Epidermal melanocyte (primary cell): ENCODE data around the gene ITSN1.
"Not testable (repeated sequence)": the region's sequence is repeated elsewhere in the genome, so short reads cannot be mapped to it uniquely, and the experiment has no call there.

Source experiments
- DNase-seq: peaks from one replicate; pipeline ENCODE4 v3.0.0; 2011; ENCODE audit warnings: low spot score; ENCODE audit not compliant: insufficient read length

ITSN1 gene

DNA sequence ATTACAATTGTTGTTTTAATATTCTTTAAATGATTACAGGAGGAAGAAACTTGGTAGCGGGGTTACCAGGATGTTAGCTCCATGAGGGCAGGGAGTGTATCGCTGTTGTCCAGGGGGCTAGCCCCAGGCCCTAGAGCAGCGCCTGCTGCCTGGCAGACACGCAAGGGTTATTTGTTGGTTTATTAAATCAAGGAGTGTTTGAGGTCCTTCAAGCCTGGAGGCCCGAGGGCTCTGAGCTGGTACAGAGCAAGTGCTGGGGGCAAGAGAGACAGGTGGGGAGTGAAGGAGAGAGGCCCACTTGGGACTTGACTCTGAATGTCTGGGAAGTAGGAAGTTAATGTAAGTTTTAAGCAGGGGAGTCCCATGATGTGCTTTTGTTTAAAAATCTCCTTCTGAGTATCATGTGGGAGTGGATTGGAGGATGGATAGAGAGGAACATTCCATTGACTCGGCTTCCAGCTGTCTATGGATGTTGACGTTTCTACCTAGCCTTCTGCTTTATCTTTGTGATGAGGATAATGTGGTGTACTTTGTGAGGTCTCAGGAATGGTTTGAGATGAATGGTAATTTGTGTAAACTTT is 8.7 kb downstream of the ITSN1 start:
- no peak for DNase-seq

DNA sequence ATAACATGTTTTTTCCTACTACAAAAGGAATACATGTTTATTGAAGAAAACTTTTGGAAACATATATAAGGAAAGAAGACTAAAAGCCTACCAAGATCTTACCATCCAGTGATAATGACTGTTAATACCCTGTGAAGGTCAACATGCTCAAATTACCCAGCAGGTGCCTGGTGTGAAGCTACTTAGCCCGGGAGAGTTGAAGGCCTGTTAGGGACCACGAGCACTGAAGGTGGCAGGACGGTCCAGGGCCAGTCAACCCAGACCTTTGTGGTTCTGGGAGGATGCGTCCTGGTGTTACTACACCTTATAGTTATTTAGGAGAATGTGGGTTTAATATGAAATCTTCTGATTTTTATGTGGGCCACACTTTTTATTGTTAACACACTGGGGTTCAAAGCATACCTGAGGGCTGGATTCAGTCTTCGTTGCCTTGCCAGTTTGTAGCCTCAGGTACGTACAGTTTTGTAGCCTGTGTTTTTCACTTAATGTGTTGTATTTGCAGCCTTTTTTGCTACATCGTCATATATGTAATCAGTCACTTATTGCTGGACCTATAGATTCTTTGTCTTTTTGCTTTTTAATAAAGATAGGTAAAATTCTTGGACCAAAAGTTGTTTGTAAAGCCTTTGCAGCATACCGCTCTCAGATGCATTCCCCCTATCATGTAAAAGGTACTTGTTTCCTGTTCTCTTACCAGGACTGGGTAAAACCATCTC is 9.8 kb downstream of the ITSN1 start:
- no peak for DNase-seq

DNA sequence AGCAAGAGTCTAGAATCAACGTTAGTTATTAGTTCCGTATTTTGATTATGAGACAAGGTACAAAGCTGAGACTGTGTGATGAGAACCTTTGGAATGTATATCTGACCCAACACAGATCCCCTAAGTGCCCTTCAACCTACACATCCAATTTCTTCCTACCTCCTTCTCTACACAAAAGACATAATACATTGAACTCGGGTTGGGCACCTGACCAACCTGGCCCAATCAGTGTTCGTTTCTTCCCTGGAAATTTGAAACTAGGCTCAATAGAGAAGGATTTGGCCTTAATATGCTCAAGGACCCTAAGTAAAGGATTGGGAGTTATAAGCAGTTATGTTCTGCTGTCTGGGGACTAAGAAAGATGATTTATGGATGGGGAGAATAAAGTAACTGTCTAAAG is 12.1 kb downstream of the ITSN1 start:
- no peak for DNase-seq

DNA sequence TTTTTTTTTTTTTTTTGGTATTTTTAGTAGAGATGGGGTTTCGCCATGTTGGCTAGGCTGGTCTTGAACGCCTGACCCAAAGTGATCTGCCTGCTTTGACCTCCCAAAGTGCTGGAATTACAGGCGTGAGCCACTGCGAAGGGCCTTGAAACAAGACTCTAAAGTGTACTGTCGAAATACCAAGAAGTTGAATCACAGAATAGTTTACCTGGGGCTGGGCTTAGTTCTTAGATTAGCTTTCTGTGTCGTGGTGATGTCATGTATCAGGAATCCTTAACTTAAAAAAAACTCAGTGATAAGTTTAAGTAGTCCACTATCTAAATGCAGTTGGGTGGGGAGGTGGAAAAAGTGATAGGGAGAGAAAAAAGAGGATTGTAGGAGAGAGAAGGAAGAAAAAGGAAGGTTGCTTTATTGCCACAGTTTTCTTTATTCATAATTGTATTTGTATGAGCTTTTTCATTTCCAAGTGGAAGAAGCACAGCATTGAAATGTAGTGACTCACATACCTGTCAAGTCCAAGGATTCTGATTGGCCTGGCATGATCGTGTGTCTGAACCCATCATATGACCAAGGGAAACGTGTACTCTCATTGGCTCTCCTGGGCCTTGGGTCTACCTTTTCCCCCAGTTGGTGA is 13.4 kb downstream of the ITSN1 start:
- no peak for DNase-seq

DNA sequence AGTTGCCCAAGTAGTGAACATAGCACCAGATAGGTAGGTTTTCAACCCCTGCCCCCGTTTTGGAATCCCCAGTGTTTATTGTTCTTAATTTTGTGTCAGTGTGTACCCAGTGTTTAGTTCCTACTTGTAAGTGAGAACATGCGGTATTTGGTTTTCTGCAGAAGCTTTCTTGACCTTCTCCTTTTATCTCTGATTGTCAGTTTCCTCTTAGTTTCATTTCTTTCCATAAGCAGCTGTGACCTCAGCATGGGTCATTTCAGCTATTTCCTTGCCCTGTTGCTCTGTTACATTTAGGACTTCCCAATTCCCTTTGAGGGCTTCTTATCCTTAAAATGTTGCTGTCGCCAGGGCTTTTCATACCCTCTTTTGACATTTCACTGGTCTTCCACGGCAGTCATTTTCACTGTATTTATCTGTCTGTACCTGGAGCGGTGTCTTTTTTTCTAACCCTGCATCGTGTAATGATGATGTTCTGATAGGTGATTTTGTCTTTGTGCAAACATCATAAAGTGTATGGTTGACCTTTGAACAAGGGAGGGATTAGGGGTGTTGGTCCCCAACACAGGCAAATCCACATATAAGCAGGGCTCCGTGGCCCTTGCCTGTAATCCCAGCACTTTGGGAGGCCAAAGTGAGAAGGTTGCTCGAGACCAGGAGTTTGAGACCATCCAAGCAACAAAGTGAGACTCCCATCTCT is 15.0 kb downstream of the ITSN1 start:
- no peak for DNase-seq

DNA sequence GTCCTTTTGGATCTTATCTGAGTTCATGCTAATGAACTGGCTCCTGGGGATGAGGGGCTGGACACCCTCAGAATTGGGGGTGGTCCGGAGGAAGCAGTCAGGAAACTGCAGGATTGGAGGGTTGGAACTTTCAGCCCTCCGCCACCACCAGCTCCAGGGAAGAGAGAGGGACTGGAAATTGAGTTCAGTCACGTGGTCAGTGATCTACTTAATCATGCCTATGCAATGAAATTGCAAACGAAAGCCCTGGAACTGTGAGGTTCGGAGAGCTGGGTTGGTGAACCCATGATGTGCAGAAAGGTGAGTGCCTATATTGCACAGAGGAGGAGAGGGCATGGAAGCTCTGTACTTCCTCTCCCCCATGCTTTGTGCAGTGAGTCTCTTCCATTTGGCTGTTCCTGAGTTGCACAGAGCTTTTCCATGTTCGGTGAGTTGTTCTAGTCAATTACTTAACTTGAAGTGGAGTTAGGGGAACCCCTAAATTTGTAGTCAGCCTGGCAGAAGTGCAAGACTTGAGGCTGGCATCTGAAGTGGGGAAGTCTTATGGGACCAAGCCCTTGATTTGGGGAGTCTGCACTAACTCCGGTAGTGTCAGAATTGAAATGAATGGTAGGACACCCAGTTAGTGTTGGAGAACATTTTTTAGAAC is 16.7 kb downstream of the ITSN1 start:
- no peak for DNase-seq

DNA sequence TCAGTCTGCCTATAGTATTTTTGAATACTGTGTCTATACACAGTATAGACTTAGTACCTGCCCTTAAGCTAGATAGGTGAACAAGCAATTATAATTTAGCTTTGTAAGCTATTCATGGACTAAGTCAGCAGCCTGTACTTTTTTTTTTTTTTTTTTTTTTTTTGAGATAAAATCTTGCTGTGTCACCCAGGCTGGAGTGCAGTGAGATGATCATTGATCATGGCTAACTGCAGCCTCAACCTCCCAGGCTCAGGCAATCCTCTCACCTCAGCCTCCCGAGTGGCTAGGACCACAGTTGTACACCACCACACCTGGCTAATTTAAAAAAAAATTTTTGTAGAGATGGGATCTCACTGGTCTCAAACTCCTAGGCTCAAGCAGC is 17.3 kb downstream of the ITSN1 start:
- no peak for DNase-seq

DNA sequence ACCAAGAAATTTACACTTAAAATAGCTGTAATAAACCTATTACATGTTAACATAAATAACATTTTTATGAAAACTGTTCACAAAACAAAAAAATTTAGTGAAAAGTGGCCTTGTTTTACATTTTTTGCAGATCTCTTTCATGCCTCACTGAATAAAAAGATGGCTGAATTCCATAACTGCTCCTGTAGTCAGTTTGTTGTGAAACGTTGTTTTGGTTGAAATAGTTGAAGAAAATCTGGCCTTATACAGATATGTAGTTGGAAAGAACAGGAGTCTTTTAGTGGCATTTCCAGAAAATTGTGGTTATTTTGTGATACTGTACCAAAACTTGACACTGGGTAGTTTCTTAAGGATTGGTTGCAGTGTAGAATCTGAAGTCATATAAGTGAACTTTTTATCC is 18.1 kb downstream of the ITSN1 start:
- no peak for DNase-seq

DNA sequence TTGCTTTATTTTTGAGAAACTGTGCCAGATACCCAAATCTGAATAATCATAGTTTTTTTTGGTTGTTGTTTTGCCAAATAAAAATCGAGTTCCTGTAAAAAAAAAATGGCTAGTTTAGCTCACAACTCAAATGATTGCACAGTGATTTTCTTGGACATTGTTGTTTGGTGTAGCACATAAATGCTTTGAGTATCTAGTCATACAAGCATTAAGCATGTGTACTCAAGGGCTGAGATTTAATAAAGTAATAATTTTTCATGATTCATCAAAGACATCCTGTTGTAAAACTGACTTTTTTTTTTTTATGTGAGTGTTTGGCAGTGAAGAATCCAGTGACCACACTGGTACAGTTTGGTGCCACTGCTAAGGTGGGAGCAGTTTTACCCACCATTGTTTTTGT is 18.8 kb downstream of the ITSN1 start:
- DNase-seq = no peak

DNA sequence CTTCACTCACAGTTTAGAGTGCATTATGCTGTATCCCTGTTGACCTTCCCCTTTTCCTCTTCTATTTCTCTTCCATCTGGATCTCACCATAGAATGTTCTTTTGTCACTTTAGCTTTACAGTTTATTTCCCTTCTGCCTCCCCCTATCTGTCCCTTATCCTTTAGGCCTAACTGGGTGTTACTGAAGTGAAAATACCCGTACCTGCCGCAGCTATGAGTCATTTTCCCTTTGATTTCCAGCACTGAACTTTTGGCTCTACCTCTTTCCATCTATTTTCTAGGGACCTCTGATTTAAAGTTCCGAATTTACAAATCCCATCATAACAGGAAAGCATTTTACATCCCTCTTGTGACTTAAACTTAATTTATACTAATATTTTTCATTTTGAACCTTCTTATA is 19.7 kb downstream of the ITSN1 start:
- DNase-seq = no peak

DNA sequence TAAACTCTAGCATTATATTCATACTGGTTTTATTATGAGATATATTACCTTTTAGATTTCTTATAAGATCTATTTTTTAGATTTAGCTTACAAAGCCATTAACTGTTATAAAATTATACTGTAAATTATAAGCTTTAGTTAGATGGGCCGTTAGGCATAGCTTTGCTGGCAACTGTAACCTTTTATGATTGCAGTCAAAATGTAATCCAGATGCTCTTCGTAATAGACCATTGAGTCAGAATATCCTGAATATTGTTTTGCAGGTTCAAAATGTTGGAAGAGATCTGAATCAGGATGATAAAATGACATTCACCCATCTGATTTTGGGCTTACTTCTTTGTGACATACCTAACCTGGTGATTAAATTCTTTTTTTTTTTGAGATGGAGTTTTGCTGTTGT is 20.9 kb downstream of the ITSN1 start:
- DNase-seq = no peak

DNA sequence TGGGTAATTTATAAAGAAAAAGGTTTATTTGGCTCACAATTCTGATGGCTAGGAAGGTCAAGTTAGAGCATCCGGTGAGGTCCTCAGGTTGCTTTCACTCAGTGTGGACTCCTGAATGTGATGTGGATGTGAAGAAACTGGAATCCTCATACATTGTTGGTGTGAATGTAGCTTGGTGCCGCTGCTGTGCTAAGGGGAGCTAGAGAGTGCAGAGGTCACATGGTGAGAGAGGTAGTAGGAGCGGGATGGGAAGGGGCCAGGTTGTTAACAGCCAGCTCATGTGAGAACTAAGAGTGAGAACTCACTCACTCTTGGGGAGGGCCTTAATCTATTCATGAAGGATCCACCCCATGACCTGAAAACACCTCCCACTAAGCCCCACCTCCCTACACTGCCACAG is 21.8 kb downstream of the ITSN1 start:
- no peak for DNase-seq

DNA sequence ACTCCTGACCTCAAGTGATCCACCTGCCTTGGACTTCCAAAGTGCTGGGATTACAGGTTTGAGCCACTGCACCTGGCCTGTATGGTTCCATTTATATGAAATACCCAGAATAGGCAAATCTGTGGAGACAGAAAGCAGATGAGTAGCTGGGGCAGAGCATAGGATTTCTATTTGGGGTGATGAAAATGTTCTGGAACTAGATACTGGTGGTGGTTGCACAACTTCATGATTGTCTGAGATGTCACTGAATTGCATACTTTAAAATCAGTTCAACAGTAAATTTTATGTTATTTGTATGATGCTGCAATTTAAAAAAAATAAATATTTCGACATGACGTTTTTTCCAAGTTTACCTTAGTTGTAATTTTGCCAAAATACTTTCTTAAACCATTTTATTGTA is 23.9 kb downstream of the ITSN1 start:
- no peak for DNase-seq

DNA sequence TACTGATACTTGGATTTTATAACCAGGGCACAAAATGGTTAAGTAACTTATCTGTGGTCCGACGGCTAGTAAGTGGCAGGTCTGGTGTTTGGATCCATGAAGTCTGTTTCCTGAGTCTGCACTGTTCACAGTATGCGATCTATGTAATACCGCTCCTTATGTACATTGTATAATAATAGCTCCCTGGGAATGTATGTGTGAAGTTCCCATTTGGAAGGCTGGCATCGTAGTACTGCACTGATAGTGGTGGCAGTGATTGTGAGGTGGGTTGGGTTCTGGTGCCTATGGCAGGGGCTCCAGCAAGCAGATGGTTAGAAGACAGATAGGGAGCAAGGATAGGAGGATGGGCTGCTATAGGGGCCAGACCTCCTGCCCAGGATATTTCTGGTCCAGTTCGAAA is 25.3 kb downstream of the ITSN1 start:
- no peak for DNase-seq

DNA sequence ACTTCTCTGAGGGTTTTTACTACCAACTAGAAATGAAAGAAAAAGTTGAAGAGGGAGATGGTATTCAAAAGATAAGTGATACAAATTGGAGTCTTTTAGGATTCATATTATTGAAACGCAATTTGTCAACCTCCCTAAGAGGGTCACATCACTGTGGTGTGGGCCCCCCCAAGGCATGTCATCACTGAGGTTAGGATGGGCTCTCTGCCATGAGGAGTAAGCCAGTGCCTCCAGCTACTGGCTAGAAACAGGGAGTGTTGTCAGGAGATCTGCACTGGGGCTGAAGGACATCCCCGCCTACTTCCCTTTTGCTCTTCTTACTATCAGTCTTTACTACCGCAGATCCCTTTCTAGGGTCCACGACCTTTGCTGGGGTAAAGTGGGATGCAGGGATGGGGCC is 25.9 kb downstream of the ITSN1 start:
- peak; percentile 42 for DNase-seq

DNA sequence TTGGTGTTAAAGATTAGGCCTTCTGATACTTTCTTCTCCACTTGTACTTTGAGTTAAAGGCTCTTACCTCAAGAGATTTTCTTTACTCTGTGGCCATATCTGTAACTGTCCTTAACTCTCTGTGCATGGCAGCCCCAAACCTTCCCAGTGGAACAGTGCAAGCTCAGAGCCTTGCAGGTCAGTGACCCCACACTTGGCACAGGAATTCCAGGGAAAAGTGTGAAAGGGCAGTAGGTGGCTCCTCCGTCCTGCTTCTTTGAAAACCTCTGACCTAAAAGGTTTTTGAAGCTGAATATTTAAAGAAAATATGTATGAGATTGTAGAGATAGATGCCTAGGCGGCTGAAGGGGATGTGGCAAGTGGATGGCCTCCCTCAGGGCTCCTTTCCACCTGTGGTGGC is 26.3 kb downstream of the ITSN1 start:
- no peak for DNase-seq

DNA sequence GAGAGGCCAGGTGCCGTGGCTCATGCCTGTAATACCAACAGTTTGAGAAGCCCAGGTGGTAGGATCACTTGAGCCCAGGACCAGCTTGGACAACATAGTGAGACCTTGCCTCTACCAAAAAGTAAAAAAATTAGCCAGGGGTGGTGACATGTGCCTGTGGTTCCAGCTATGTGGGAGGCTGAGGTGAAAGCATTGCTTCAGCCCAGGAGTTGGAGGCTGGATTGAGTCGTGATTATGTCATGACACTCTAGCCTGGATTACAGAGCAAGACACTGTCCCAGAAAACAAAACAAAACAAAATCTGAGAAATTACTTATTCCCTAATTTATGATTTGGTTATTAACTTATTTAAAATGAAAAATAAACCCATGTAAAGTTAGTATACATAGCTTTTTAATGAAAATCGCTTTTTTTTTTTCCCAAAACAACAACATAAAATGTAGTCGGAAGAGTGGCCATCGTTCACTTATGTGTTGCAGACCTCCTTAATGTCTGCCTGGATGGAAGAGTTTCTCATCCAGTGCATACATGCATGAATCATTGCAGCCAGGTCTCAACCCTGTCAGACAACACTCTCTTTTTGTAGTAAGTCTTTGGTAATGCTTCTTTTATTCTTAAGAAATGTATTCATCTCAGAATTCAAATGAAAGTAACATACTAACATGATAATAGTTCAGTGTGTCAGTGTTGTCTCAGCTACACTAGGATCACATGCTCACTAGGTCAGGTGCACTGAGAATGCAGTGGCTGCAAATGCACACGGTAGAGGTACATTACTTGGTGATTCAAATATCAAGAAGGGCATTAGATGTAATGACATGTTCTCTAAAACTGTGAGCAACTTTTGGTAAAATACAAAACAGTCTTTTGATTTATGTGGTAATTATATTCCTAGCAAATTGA is 28.0 kb downstream of the ITSN1 start:
- no peak for DNase-seq

DNA sequence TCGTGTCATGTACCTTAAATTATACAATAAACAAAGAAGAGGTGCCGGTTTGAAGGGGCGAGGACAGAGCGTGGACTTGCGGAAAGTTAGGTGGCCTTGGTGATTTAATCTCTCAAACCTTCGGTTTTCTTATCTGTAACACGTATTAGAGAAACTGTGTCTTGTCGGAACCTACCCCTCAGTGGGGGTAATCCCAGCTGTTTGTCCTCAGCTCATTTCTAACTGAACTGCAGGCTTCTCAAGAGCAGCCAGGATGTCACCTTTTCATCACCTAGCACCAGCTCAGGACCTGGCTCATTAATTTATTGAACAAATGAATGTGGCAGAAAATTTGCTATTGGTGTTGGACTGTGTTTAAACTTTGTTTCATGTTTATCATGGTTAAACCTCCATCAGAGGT is 31.2 kb downstream of the ITSN1 start:
- no peak for DNase-seq

DNA sequence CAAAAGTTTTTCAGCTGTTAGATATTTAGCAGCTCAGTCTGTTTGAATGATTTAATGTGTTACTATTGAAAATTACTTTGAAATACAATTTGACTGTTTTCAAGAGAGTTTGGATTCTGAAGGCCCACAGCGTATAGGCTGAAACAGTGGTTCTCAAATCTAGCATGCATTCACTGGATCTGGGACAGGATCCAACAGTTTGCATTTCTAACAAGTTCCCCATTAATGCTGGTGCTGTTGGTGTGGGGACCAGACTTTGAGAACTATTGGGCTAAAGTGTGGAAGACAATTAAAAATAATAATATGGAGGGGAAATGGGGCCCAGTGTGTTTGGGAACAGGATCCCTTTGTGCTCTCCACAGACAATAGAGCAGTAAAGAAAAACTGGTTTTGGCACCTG is 31.9 kb downstream of the ITSN1 start:
- no peak for DNase-seq

DNA sequence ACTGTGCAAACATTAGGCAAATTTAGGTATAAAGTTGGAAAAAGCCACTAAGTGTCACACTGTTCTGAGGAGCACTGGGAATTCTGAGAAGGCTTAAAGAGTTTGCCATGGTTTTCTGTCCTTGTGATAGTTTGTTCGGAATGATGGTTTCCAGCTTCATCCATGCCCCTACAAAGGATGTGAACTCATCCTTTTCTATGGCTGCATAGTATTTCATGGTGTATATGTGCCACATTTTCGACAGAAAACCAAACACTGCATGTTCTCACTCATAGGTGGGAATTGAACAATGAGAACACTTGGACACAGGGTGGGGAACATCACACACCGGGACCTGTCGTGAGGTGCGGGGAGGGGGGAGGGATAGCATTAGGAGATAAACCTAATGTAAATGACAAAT is 34.4 kb downstream of the ITSN1 start:
- DNase-seq = not testable (repeated sequence)

DNA sequence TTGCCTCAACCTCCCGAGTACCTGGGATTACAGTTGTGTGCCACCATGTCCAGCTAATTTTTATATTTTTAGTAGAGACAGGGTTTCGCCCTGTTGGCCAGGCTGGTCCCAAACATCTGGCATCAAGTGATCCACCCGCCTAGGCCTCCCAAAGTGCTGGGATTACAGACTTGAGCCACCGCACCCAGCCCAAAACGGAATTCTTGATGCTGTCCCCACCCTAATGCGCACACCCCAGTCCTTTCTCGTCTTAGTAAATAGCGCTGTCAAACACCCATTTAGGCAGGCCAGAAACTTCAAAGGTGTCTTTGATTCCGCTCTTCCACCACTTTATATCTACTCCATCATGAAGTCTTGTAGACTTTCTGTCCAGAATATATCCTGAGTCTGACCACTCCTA is 35.1 kb downstream of the ITSN1 start:
- no peak for DNase-seq
